C4-2B (cell line): ENCODE results near the gene TMPRSS9.

Experiments used
- H3K27ac ChIP-seq: fragments of 450-650 bp; 2 replicates; pipeline ENCODE4 v1.5.1; 2017
- ZFX ChIP-seq: fragments of 450-650 bp; IDR thresholded peaks from 2 replicates; pipeline ENCODE4 v1.6.1; 2017
- TF ChIP-seq, protein P1 (sequence below): fragments of 450-650 bp; conservative IDR thresholded peaks from 2 replicates; pipeline ENCODE4 v1.5.1; 2017; ENCODE audit warnings: mild to moderate bottlenecking

The TMPRSS9 gene

DNA sequence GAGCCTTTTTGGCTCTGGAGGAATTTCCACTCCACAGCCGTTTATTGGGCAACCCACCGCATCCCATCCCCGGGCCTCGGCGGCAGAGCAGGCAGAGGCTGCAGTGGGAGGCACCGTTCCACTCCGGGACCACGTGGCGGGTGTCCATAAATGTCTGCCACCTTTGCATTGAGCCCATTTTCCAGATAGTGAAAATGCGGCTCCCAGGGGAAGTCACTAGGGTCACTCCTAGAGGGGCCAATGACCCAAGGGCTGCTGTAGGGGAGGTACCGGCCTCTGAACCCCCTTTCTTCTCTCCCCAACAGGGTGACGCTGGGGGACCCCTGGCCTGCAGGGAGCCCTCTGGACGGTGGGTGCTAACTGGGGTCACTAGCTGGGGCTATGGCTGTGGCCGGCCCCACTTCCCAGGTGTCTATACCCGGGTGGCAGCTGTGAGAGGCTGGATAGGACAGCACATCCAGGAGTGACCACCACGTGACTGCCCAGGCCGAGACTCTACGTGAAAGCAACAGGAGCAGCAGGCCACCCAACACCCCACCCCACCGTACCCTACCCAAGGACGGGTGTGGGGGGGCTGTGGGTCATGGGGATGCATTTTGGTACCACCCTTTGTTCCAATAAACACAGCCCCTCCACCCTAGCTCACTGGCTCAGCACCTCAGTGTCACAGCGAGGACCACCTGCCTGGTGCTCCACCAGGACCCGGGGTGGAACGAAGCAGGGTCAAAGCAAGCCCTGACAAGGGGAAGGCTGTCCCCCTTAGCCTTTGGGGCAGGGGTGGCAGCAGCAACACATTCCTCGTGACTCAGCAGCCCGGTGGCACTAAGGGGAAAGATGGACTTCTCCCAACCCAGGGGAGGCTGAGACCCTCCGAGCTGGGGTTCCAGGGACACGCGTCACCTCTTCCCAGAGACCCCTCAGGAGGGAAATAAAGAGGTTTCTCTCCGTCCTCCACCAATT is 65.8 kb downstream of the TMPRSS9 start:
- H3K27ac ChIP-seq, result peak overlapping the region; percentile 97
- TF ChIP-seq, protein P1, sequence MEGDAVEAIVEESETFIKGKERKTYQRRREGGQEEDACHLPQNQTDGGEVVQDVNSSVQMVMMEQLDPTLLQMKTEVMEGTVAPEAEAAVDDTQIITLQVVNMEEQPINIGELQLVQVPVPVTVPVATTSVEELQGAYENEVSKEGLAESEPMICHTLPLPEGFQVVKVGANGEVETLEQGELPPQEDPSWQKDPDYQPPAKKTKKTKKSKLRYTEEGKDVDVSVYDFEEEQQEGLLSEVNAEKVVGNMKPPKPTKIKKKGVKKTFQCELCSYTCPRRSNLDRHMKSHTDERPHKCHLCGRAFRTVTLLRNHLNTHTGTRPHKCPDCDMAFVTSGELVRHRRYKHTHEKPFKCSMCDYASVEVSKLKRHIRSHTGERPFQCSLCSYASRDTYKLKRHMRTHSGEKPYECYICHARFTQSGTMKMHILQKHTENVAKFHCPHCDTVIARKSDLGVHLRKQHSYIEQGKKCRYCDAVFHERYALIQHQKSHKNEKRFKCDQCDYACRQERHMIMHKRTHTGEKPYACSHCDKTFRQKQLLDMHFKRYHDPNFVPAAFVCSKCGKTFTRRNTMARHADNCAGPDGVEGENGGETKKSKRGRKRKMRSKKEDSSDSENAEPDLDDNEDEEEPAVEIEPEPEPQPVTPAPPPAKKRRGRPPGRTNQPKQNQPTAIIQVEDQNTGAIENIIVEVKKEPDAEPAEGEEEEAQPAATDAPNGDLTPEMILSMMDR, result no peak
- TF ChIP-seq ZFX, result no peak

DNA sequence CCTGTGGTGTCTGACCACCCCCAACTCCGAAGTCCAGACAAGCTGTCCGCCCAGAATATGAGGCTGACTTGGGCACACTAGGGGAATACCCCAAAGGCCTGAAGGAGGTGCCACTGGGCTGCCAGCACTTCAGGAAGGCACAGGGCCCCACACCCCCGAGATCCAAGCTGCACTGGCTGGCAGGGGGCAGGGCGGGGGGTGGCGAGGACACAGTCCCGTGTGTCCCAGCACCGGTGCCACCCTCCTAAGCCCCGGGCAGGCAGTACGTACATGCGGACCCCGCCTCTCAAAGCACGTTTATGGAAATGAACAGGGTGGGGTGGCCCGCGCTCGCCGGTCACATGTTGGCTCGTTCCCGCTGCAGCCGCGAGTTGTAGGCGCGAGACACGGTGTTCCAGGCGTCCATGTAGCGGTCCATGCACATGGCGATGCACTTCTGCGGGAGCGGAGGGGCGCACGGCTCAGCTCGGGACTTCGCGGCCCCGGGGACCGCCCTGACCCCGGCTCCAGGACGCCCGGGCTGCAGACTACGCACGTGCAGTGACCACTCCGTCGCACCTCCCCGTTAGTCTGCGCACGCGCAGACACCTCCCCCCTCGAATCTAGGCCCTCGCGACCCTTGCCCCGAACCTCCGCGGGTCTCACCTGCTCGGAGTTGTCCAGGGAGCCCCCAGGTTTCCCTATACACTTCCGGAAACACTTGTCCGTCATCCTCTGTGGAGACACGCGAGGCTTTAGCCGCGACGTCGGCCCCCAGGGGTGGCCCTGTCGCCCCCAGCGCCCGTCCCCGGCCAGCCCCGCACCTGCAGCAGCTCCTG is 66.8 kb downstream of the TMPRSS9 start:
- TF ChIP-seq, protein P1, result no peak
- TF ChIP-seq ZFX, result no peak
- H3K27ac ChIP-seq, result peak overlapping the region; percentile 97

DNA sequence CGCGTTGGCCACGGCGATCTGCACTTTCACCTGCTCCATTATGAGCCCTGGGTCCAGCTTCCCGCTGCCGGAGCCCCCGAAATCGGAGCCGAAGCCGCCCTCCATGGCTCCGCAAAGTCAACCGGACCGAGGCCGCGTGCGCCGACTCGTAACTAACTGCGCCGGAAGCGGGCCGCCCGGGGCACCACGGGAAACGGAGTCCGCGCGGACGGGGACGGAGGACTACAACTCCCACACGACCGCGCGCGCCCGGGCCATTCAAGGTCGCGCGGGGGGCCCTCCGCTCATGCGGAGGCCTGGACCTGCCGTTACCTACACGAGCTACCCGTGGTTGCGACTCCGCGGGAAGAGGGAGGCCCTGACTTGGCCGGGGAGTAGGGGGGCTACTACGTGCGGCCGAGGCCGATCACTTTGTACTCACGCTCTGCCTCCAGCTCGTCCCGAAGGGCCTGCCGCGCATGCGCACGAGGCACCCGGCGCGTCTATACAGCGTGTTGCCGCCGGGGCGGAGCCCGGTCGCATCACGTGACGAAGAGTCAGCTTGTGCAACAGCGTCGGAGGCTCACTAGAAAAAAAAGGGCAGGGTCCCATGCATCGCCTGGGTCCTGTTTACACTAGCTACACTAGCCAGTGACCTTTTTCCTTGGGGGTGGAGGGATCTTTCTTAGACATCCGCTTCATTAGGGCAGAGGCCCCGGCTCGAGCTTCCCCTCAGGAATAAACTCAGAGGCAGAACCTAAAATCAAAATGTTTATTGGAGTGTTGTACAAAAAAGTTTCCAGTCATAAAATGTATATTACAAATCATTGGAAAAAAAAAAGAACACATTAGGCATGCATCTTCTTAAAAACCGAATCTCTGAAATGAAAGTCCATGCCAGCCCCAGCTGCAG is 67.6 kb downstream of the TMPRSS9 start, which contains the start of gene TIMM13:
TIMM13 (minus strand) TSS at position 158 of the 892 bp plus-strand sequence; CDS start at position 105, 53 bp downstream.
- H3K27ac ChIP-seq, result peak within 1 kb of the TSS; percentile 97
- TF ChIP-seq, protein P1, result no peak
- TF ChIP-seq ZFX, result peak; percentile 94

DNA sequence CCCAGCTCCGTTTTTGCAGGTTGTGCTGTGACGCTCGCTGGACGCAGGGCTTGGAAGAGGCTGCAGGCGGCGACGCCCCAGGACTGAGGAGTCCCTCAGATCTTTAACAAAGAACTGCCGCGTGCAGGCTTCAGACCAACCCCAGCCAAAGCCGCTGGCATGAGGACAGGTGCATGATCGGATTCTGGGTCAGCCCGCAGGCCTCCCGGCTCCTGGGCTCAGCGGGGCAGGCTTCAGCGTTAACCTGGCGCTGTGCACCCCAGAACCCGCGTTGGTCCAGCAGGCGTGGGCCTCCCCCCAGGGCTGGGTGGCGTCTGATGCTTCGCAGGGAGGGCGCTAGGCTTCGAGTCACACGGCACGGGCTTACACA is 68.2 kb downstream of the TMPRSS9 start:
- H3K27ac ChIP-seq, result peak overlapping the region; percentile 97
- TF ChIP-seq ZFX, result no peak
- TF ChIP-seq, protein P1, result no peak

DNA sequence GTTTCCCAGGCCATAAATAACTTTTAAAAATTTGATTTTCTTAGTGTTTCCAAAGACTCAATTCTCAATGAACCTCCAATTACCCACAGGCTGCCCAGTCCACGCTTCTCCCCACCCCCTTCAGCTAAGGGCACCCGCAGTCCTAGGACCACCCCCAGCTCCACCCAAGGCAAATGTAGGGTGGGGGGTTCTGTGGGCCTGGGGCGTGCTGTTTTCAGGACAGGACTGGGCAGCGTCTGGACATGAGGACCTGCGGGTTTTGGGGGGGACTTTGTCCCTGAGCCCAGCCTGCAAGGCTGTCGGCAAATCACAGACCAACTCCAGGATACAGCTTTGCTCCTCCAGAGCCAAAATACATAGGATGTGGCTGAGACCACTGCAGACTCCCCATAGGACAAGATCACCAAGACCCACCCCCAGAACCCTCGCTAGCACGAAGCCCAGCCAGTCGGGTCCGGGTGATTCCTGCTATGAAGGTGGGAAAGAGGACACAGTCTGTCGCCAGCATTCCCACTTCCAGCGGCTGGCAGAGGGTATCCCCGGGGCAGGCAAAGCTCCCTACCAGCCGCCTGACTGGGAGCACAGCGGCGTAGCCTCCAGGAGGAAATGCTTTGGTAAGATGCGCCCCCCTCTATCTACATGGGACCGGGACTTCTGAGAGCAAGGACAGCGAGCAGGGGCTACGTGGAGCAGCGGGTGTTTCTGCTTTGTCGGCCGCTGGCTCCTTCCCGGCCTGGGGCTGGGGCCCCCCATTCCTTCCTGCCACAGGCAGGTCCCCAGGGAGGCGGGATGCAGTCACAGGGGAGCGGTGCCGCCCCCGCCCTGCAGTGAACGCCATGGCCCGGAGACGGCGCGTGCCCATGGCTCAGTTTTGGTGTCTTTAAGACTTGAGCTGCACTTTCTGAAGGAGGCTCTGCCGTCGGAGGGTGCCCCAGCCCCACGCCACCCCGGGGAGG is 69.0 kb downstream of the TMPRSS9 start:
- peak overlapping the region; percentile 97; the same call in 1 of the 2 replicates for H3K27ac ChIP-seq
- TF ChIP-seq ZFX, result no peak

DNA sequence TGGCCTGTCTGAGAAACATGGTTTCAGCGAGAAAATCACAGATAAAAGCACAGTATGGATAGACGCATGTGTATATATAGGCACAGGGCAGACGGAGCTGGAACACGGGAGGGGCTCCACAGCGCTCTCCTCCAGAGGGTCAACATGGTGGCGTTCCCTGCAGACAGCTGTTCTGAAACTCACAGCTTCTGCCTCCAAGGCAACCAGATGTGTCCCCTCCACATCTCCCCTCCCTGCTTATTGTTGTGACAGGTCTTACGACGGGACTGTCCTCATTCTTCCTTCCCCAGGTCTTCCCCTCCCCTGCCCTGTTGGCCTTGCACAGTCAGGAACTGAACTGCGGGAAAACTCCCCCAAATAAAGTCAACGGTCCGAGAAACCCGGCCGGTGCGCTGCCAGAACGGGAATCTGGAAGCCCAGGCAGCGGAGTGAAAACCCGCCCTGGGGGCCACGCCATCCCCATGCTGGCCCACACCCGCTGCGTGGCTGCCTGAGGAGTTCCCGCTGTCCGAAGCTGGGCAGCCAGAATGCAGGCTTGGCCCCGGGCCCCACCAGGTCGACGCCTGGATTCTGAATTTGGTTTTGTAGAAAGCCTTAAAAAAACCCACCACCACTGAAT is 70.0 kb downstream of the TMPRSS9 start:
- no peak overlapping the region for H3K27ac ChIP-seq

More for the DNA sequence above, 70.0 kb downstream of the TMPRSS9 start:
- TF ChIP-seq, protein P1, result no peak
- no peak for TF ChIP-seq ZFX
